NK-92 treated with Interleukin-12 subunit alpha and Interleukin-12 subunit beta, amount 100 ng/mL, for 24 hours (cell line): ENCODE data around the gene CORT.
"Not testable (repeated sequence)": the region's sequence is repeated elsewhere in the genome, so short reads cannot be mapped to it uniquely, and the experiment has no call there.

Experiments
- DNase-seq: peaks from one replicate; lab custom pipeline; 2025; lab: John Stamatoyannopoulos, UW

Gene CORT

GRCh38 chr1:10438677-10439163 is 11.1 kb upstream of the CORT start:
- no peak for DNase-seq

GRCh38 chr1:10440305-10440704 is 9.5 kb upstream of the CORT start:
- no peak for DNase-seq

- no peak for DNase-seq
Observed at GRCh38 chr1:10440794-10441193, 9.0 kb upstream of the CORT start.

- no peak for DNase-seq
Observed at GRCh38 chr1:10444248-10444647, 5.6 kb upstream of the CORT start.

GRCh38 chr1:10444795-10445397 is 4.9 kb upstream of the CORT start:
- DNase-seq: no peak

- DNase-seq: no peak
Observed at GRCh38 chr1:10446790-10447422, 2.9 kb upstream of the CORT start.

GRCh38 chr1:10450156-10450814 is 454 bp downstream of the CORT start:
- no peak for DNase-seq

GRCh38 chr1:10450836-10451235 is 1.0 kb downstream of the CORT start:
- DNase-seq: no peak

GRCh38 chr1:10451287-10451686 is 1.5 kb downstream of the CORT start:
- no peak for DNase-seq

GRCh38 chr1:10456048-10456447 is 6.2 kb downstream of the CORT start:
- DNase-seq: no peak

- no peak for DNase-seq
Observed at GRCh38 chr1:10456661-10457060, 6.8 kb downstream of the CORT start.

- not testable (repeated sequence) for DNase-seq
Observed at GRCh38 chr1:10457462-10457861, 7.6 kb downstream of the CORT start.

- DNase-seq: no peak
Observed at GRCh38 chr1:10457875-10458274, 8.0 kb downstream of the CORT start.

GRCh38 chr1:10459184-10459583 is 9.4 kb downstream of the CORT start:
- DNase-seq: no peak

- no peak for DNase-seq
Observed at GRCh38 chr1:10467078-10467477, 17.2 kb downstream of the CORT start.

- DNase-seq: no peak
Observed at GRCh38 chr1:10470043-10470442, 20.2 kb downstream of the CORT start.

- DNase-seq: peak; percentile 17
Observed at GRCh38 chr1:10471411-10472219, 21.8 kb downstream of the CORT start.

- DNase-seq: peak; percentile 94
Observed at GRCh38 chr1:10472220-10473144, 22.7 kb downstream of the CORT start, which contains the start of gene DFFA. Gene DFFA, minus strand, starts transcription at chr1:10472529. Its CDS starts 71 bp downstream, at chr1:10472458.

GRCh38 chr1:10473145-10473765 is 23.4 kb downstream of the CORT start:
- no peak for DNase-seq

GRCh38 chr1:10474309-10474612 is 24.4 kb downstream of the CORT start:
- DNase-seq: not testable (repeated sequence)
